GM21717 (cell line): ENCODE measurements around the gene PARS2.

Source experiments
- ATAC-seq: cut with Tn5 transposase; IDR thresholded peaks from one replicate; pipeline ENCODE4 v1.9.1; 2021; ENCODE audit warnings: mild to moderate bottlenecking, moderate library complexity; ENCODE audit not compliant: unreplicated experiment

Gene PARS2

GRCh38 chr1:54742282-54742681 is 22.0 kb downstream of the PARS2 start:
- no peak for ATAC-seq

GRCh38 chr1:54741531-54741930 is 22.8 kb downstream of the PARS2 start:
- no peak for ATAC-seq

- no peak for ATAC-seq
These were observed 26.1 kb downstream of the PARS2 start for GRCh38 chr1:54738244-54738643.

- no peak for ATAC-seq
These were observed 27.6 kb downstream of the PARS2 start for GRCh38 chr1:54736685-54737084.

GRCh38 chr1:54728027-54728426 is 36.3 kb downstream of the PARS2 start:
- ATAC-seq, result no peak

GRCh38 chr1:54724771-54725170 is 39.6 kb downstream of the PARS2 start:
- ATAC-seq, result no peak

GRCh38 chr1:54723985-54724384 is 40.3 kb downstream of the PARS2 start:
- no peak for ATAC-seq

- ATAC-seq, result no peak
These were observed 42.6 kb downstream of the PARS2 start for GRCh38 chr1:54721719-54722118.

GRCh38 chr1:54716299-54717047 is 47.9 kb downstream of the PARS2 start:
- peak; percentile 8 for ATAC-seq

- ATAC-seq, result peak; percentile 91
These were observed 48.6 kb downstream of the PARS2 start, which contains the start of gene TTC4 for GRCh38 chr1:54715493-54716298. Gene TTC4 (plus strand): TSS chr1:54715861. CDS start chr1:54715909, 48 bp downstream.

GRCh38 chr1:54714881-54715492 is 49.3 kb downstream of the PARS2 start:
- no peak for ATAC-seq

- no peak for ATAC-seq
These were observed 52.8 kb downstream of the PARS2 start for GRCh38 chr1:54711536-54711935.

GRCh38 chr1:54710841-54711240 is 53.5 kb downstream of the PARS2 start:
- ATAC-seq, result no peak

GRCh38 chr1:54710434-54710833 is 53.9 kb downstream of the PARS2 start:
- no peak for ATAC-seq

- ATAC-seq, result no peak
These were observed 54.6 kb downstream of the PARS2 start for GRCh38 chr1:54709547-54710292.

GRCh38 chr1:54708385-54708784 is 55.9 kb downstream of the PARS2 start:
- ATAC-seq, result no peak
